Right lobe of liver (tissue), 6 donors: ENCODE measurements around the gene USP33. TPM values are rescaled to one million over a fixed set of nuclear protein-coding genes. Genes with fewer than 3 reads are reported as not detected.

Experiments used
- ATAC-seq, 4 donors: fragments of 200-7000 bp; cut with Tn5 transposase; one replicate each; pipeline ENCODE4 v1.9.1; 2020; ENCODE audit warnings: mild to moderate bottlenecking in 4 of 4, moderate library complexity in 4 of 4
- DNase-seq, 3 donors: peaks; one replicate each; pipeline ENCODE4 v3.0.0-alpha.2; 2020
- H3K27ac ChIP-seq, 3 donors: fragments of 200-600 bp; one replicate each; pipeline ENCODE4 v1.8.0; 2022
- H3K27me3 ChIP-seq, 2 donors: fragments of 200-600 bp; one replicate each; pipeline ENCODE4 v1.8.0; 2022
- H3K36me3 ChIP-seq, 4 donors: fragments of 200-600 bp; sonication (generic) in 1 of 4; one replicate each; pipeline versions ENCODE4 v1.5.1 to v1.8.0; 2017 to 2022; ENCODE audit warnings: control low read depth in 1 of 4
- H3K4me1 ChIP-seq, 4 donors: fragments of 200-600 bp; sonication (generic) in 1 of 4; one replicate each; pipeline versions ENCODE4 v1.5.1 to v1.8.0; 2017 to 2022; ENCODE audit warnings: control low read depth in 1 of 4
- H3K4me3 ChIP-seq, 3 donors: fragments of 200-600 bp; one replicate each; pipeline ENCODE4 v1.8.0; 2022
- H3K9me3 ChIP-seq, 4 donors: fragments of 200-600 bp; sonication (generic) in 1 of 4; one replicate each; pipeline versions ENCODE4 v1.5.1 to v1.8.0; 2017 to 2022; ENCODE audit warnings: control low read depth in 1 of 4
- CTCF ChIP-seq, 4 donors: fragments of 200-600 bp in 3 of 4; fragments of 450-650 bp in 1 of 4; IDR thresholded peaks; one replicate each; pipeline versions ENCODE4 v1.5.1 to v1.8.0; 2016 to 2022; ENCODE audit warnings: antibody characterized with exemption in 4 of 4, mild to moderate bottlenecking in 2 of 4
- POLR2A ChIP-seq: fragments of 450-650 bp; IDR thresholded peaks from one replicate; pipeline ENCODE4 v1.6.1; 2017; ENCODE audit warnings: antibody characterized with exemption, mild to moderate bottlenecking
- WGBS: methylation state at CpG from one replicate; pipeline ENCODE4 v1.1.6; 2018; ENCODE audit warnings: low coverage, low lambda C conversion rate; ENCODE audit not compliant: insufficient coverage; ENCODE audit errors: missing lambda C conversion rate; 5-methylcytosine and 5-hydroxymethylcytosine counted together
- intact Hi-C, 2 donors: fragments of 100-400 bp; cut with DNase I; formaldehyde crosslinking; loops; one replicate each; pipeline versions ENCODE4 v1.11.2 to v1.14.1; 2022
- total RNA-seq, 6 experiments: library from RNA; depleted of rRNA in 2 of 6; stranded (reverse); fragments of >200 nt in 2 of 6; fragmentation: NEBNext Ultra II Directional in 3 of 6; extraction: Animal tissue kit (Norgen Biotek cat#: 25700) in 3 of 6; gene quantifications; one replicate each; pipeline versions ENCODE4 v1.1.0 to v1.2.4, GENCODE V29; 2016 to 2023
- donor health status: DM: no; HTN: yes; CAD: no.
- donor health status: DM: no; HTN: no; CAD: no.
- donor health status: DM: no; HTN: no; CAD: no.
- donor health status: DM: no; HTN: yes; CAD: no.
- donor health status: DM: no; HTN: yes; CAD: no.

Gene USP33
- total RNA-seq, 6 experiments from 2014 or later: 16.5 to 31.0 (median 21.4) TPM

GRCh38 chr1:77742011-77742555 lies 17.6 kb downstream of the USP33 start:
- WGBS: 30% methylated on average over 3 of the region's 3 CpGs
- intact Hi-C loops: no loop called here
- peaks cover 0 to 18% (median 4%) of the 10 kb centered on the region in 4 donors for H3K36me3 ChIP-seq
- ATAC-seq (peak; percentile 73 to 81 (median 76)), DNase-seq (no peak)
- H3K4me3 ChIP-seq: no peak overlapping the region
- H3K27me3 ChIP-seq: no peaks in the 10 kb centered on the region
- no peaks in the 10 kb centered on the region for H3K9me3 ChIP-seq
- TF ChIP-seq CTCF (IDR thresholded peaks at IDR 0.05): no peak
- no peak for TF ChIP-seq POLR2A
- no peak overlapping the region for H3K27ac ChIP-seq
- H3K4me1 ChIP-seq: peaks cover 0 to 5% (median 0%) of the 10 kb centered on the region in 4 donors

DNA sequence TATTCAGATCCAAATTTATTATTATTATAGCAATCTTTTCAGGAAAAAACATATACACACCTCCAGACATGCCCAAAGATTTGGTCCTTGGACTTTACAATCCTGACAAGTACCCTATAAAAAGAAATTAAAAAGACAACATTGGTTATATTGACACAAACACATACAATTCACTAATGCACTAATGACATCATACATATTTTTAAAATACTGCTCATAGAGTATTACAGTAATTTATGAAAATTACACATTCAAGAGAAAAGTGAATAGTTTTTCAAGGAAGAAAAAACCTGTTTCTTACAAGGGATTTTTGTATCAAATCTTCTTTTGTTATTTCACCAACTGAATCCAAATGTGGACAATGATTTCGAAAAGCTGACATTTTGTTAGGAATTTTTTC lies 18.3 kb downstream of the USP33 start:
- TF ChIP-seq CTCF (IDR thresholded peaks at IDR 0.05) (no peak), POLR2A (no peak)
- 89% methylated on average over 1 of the region's 1 CpG for WGBS
- H3K9me3 ChIP-seq: no peaks in the 10 kb centered on the region
- peaks cover 0 to 18% (median 4%) of the 10 kb centered on the region in 4 donors for H3K36me3 ChIP-seq
- intact Hi-C loops: no loop called here
- no peak overlapping the region for H3K27ac ChIP-seq
- DNase-seq (no peak), ATAC-seq (no peak)
- no peak overlapping the region for H3K4me3 ChIP-seq
- H3K27me3 ChIP-seq: no peaks in the 10 kb centered on the region
- H3K4me1 ChIP-seq: peaks cover 0 to 5% (median 0%) of the 10 kb centered on the region in 4 donors

DNA sequence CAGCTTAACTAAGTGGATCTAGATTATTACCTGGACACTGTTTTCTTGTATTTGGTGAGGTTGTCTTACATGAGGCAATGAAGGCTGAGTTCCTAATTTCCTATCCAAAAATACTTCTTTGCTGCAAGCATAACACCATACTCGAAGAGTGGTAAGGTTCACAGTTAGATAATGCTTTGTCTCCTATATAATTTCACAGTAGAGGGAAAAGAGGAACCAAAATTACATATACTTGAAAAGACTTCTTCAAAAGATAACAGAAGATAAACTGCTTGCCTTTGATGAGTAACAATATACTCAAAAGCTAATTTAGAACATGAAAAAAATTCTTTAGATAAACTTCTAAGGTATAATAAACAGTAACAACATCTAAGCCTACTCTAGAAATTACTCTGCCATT lies 20.4 kb downstream of the USP33 start:
- intact Hi-C loops: no loop called here
- Histone ChIP-seq H3K4me3 (no peak overlapping the region), H3K27me3 (no peaks in the 10 kb centered on the region), H3K36me3 (peaks cover 0 to 23% (median 4%) of the 10 kb centered on the region in 4 donors), H3K27ac (no peak overlapping the region), H3K9me3 (no peaks in the 10 kb centered on the region), H3K4me1 (peaks cover 0 to 5% (median 0%) of the 10 kb centered on the region in 4 donors)
- 50% methylated on average over 1 of the region's 1 CpG for WGBS
- no peak for DNase-seq
- TF ChIP-seq POLR2A: no peak
- no peak for TF ChIP-seq CTCF (IDR thresholded peaks at IDR 0.05)
- no peak for ATAC-seq

DNA sequence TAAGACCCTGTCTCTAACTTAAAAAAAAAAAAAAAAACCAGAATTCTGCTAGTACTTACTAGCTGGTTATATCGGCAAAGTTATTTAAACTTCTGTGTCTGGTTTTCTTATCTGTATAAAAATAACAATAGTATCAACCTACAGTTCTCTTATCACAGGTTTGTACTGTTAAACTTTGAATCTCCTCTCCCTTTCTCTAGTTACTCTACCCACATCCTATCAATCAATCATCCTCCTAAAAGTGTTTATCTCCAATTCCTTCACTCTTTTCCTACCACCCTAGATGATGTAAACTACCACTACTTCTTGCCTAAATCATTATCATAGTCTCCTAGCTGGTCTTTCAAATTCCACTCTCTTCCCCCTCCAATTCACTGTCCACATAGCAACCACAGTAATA lies 27.6 kb downstream of the USP33 start:
- WGBS: 100% methylated on average over 1 of the region's 1 CpG
- H3K4me1 ChIP-seq: no peaks in the 10 kb centered on the region
- no peaks in the 10 kb centered on the region for H3K27me3 ChIP-seq
- no peak for DNase-seq
- peaks cover 0 to 34% (median 7%) of the 10 kb centered on the region in 4 donors for H3K36me3 ChIP-seq
- no peak for TF ChIP-seq POLR2A
- TF ChIP-seq CTCF (IDR thresholded peaks at IDR 0.05): no peak
- ATAC-seq: no peak
- no peak overlapping the region for H3K27ac ChIP-seq
- H3K9me3 ChIP-seq: no peaks in the 10 kb centered on the region
- intact Hi-C loops: no loop called here
- H3K4me3 ChIP-seq: no peak overlapping the region
